ENCODE data around the gene YWHAG. TPM values are rescaled to one million over a fixed set of nuclear protein-coding genes. Genes with fewer than 3 reads are reported as not detected.
A peak's percentile ranks its signal among the peaks of the same experiment; 100 is the strongest.

YWHAG gene
- total and polyA plus RNA-seq, 2 of the 13 experiments (the other 11 are each of a cell fraction or from before 2014, with no cell fraction given): 36.9 to 67.5 TPM

GRCh38 chr7:76358481-76359110 is at the start of gene YWHAG (continued):
- TF ChIP-seq SIX4 (CRISPR knock-in tag; IDR thresholded peaks at IDR 0.05): no peak
- TF ChIP-seq, protein P1, sequence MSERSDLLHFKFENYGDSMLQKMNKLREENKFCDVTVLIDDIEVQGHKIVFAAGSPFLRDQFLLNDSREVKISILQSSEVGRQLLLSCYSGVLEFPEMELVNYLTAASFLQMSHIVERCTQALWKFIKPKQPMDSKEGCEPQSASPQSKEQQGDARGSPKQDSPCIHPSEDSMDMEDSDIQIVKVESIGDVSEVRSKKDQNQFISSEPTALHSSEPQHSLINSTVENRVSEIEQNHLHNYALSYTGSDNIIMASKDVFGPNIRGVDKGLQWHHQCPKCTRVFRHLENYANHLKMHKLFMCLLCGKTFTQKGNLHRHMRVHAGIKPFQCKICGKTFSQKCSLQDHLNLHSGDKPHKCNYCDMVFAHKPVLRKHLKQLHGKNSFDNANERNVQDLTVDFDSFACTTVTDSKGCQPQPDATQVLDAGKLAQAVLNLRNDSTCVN (CRISPR knock-in tag; IDR thresholded peaks at IDR 0.05; ENCODE audit: borderline replicate concordance): peak; percentile 85; the same call in 1 of the 2 replicates
- TF ChIP-seq, protein P2, sequence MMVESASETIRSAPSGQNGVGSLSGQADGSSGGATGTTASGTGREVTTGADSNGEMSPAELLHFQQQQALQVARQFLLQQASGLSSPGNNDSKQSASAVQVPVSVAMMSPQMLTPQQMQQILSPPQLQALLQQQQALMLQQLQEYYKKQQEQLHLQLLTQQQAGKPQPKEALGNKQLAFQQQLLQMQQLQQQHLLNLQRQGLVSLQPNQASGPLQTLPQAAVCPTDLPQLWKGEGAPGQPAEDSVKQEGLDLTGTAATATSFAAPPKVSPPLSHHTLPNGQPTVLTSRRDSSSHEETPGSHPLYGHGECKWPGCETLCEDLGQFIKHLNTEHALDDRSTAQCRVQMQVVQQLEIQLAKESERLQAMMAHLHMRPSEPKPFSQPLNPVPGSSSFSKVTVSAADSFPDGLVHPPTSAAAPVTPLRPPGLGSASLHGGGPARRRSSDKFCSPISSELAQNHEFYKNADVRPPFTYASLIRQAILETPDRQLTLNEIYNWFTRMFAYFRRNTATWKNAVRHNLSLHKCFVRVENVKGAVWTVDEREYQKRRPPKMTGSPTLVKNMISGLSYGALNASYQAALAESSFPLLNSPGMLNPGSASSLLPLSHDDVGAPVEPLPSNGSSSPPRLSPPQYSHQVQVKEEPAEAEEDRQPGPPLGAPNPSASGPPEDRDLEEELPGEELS (CRISPR knock-in tag; IDR thresholded peaks at IDR 0.05): no peak; the same call in 1 of the 2 replicates
- TF ChIP-seq ESRRA (CRISPR knock-in tag; IDR thresholded peaks at IDR 0.05; ENCODE audit: low read depth): peak; percentile 46; the same call in 1 of the 2 replicates
- TF ChIP-seq ARNTL (CRISPR knock-in tag; IDR thresholded peaks at IDR 0.05): no peak
- TF ChIP-seq GATAD2A (CRISPR knock-in tag; IDR thresholded peaks at IDR 0.05): peak; percentile 55; the same call in 1 of the 2 replicates
- no peak for TF ChIP-seq NFIC (IDR thresholded peaks at IDR 0.05; ENCODE audit: low read length)
- no peak; the same call in 1 of the 2 replicates for TF ChIP-seq ZSCAN21 (CRISPR knock-in tag; IDR thresholded peaks at IDR 0.05; ENCODE audit: borderline replicate concordance)
- peak; percentile 90; the same call in 1 of the 2 replicates for TF ChIP-seq ZNF772 (CRISPR knock-in tag; IDR thresholded peaks at IDR 0.05)
- no peak for TF ChIP-seq ZNF570 (CRISPR knock-in tag; IDR thresholded peaks at IDR 0.05; ENCODE audit: borderline replicate concordance)
- TF ChIP-seq ZFP90 (CRISPR knock-in tag; IDR thresholded peaks at IDR 0.05; ENCODE audit: borderline replicate concordance): no peak; the same call in 1 of the 2 replicates
- peak; percentile 89; the same call in 1 of the 2 replicates for TF ChIP-seq SIN3A (IDR thresholded peaks at IDR 0.05; ENCODE audit: borderline replicate concordance, low read depth, low read length)
- TF ChIP-seq SMAD3 (CRISPR knock-in tag; IDR thresholded peaks at IDR 0.05): no peak
- TF ChIP-seq ZNF615 (CRISPR knock-in tag; IDR thresholded peaks at IDR 0.05; ENCODE audit: borderline replicate concordance): no peak
- TF ChIP-seq KDM3A (CRISPR knock-in tag; IDR thresholded peaks at IDR 0.05; ENCODE audit: low read depth): 0 out of 2 replicates have a peak, but pooled peaks have one; percentile 74
- no peak for TF ChIP-seq SRSF9 (IDR thresholded peaks at IDR 0.05; ENCODE audit: borderline replicate concordance, insufficient read depth, low read depth, low read length, poor library complexity, severe bottlenecking)
- TF ChIP-seq ZBTB20 (CRISPR knock-in tag; IDR thresholded peaks at IDR 0.05; ENCODE audit: borderline replicate concordance, low read depth): no peak
- no peak for TF ChIP-seq ZNF256 (CRISPR knock-in tag; conservative IDR thresholded peaks at IDR 0.05)
- TF ChIP-seq ZNF3 (CRISPR knock-in tag; IDR thresholded peaks at IDR 0.05): no peak
- TF ChIP-seq KLF11 (CRISPR knock-in tag; IDR thresholded peaks at IDR 0.05): 0 out of 2 replicates have a peak, but pooled peaks have one; percentile 29
- TF ChIP-seq ZNF776 (CRISPR knock-in tag; IDR thresholded peaks at IDR 0.05): peak; percentile 66; the same call in 1 of the 2 replicates
- TF ChIP-seq MEF2D (CRISPR knock-in tag; IDR thresholded peaks at IDR 0.05): no peak
- TF ChIP-seq ZNF724P (CRISPR knock-in tag; IDR thresholded peaks at IDR 0.05; ENCODE audit: borderline replicate concordance): peak; percentile 58
- TF ChIP-seq GTF3A (CRISPR knock-in tag; conservative IDR thresholded peaks at IDR 0.05): no peak
- no peak for TF ChIP-seq ZEB1 (IDR thresholded peaks at IDR 0.05; ENCODE audit: insufficient replicate concordance, low read depth)
- TF ChIP-seq, protein P3, sequence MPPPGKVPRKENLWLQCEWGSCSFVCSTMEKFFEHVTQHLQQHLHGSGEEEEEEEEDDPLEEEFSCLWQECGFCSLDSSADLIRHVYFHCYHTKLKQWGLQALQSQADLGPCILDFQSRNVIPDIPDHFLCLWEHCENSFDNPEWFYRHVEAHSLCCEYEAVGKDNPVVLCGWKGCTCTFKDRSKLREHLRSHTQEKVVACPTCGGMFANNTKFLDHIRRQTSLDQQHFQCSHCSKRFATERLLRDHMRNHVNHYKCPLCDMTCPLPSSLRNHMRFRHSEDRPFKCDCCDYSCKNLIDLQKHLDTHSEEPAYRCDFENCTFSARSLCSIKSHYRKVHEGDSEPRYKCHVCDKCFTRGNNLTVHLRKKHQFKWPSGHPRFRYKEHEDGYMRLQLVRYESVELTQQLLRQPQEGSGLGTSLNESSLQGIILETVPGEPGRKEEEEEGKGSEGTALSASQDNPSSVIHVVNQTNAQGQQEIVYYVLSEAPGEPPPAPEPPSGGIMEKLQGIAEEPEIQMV (CRISPR knock-in tag; IDR thresholded peaks at IDR 0.05; ENCODE audit: low read depth): peak; percentile 30
- no peak; the same call in 1 of the 2 replicates for TF ChIP-seq ZNF33B (CRISPR knock-in tag; IDR thresholded peaks at IDR 0.05)
